IMR-90 (cell line): ENCODE results near the gene TRAPPC4. TPM values are rescaled to one million over a fixed set of nuclear protein-coding genes. Genes with fewer than 3 reads are reported as not detected.

Experiments used
- ATAC-seq: fragments of 200-7000 bp; cut with Tn5 transposase; 2 replicates; pipeline ENCODE4 v1.9.1; 2020; ENCODE audit warnings: low read depth, mild to moderate bottlenecking, moderate library complexity
- BruUV-seq: library from RNA; stranded (reverse); fragments of 400-500 nt; replicated peaks from 2 replicates; lab custom pipeline; 2021; lab: Mats Ljungman, UMichigan
- CTCF ChIA-PET: fragments of 300-600 bp; formaldehyde crosslinking; extraction: SDS; loops from one replicate; lab custom pipeline; 2021; ENCODE audit warnings: antibody characterized with exemption; lab: Yijun Ruan, JAX
- POLR2A ChIA-PET: fragments of 300-600 bp; sonication (Branson Sonifier 250); formaldehyde crosslinking; loops from one replicate; lab custom pipeline; 2022; ENCODE audit warnings: antibody characterized with exemption; ENCODE audit not compliant: unreplicated experiment; lab: Charles Lee
- DNase-seq: peaks from one replicate; pipeline ENCODE4 v3.0.0; 2013
- H2AFZ ChIP-seq: replicated peaks from 2 replicates; pipeline ENCODE3; 2013; ENCODE audit warnings: low read length, mild to moderate bottlenecking; ENCODE audit not compliant: poor library complexity
- H2AK5ac ChIP-seq: 2 replicates; pipeline ENCODE4 v1.6.1; 2013; ENCODE audit warnings: low read depth, low read length, inconsistent platforms
- H2AK9ac ChIP-seq: replicated peaks from 2 replicates; pipeline ENCODE3; 2013; ENCODE audit warnings: mild to moderate bottlenecking, low read depth, low read length, moderate library complexity; ENCODE audit not compliant: poor library complexity
- H2BK120ac ChIP-seq: 2 replicates; pipeline ENCODE4 v1.6.1; 2013; ENCODE audit warnings: low read depth, low read length, inconsistent platforms
- H2BK15ac ChIP-seq: 3 replicates; pipeline ENCODE4 v1.6.1; 2013; ENCODE audit warnings: low read depth, low read length, inconsistent platforms
- H2BK20ac ChIP-seq: 2 replicates; pipeline ENCODE4 v1.6.1; 2013; ENCODE audit warnings: low read depth, mild to moderate bottlenecking, inconsistent platforms, low read length, moderate library complexity
- H2BK5ac ChIP-seq: 2 replicates; pipeline ENCODE4 v1.6.1; 2013; ENCODE audit warnings: mild to moderate bottlenecking, low read depth, low read length, inconsistent platforms; ENCODE audit not compliant: poor library complexity, severe bottlenecking
- H3K14ac ChIP-seq: replicated peaks from 2 replicates; pipeline ENCODE4 v1.6.1; 2013; ENCODE audit warnings: low read depth, low read length, inconsistent platforms
- H3K18ac ChIP-seq: 2 replicates; pipeline ENCODE4 v1.6.1; 2013; ENCODE audit warnings: low read depth, low read length, control low read depth
- H3K23ac ChIP-seq: 2 replicates; pipeline ENCODE4 v1.6.1; 2013; ENCODE audit warnings: low read depth, low read length, inconsistent platforms
- H3K27ac ChIP-seq: 2 replicates; pipeline ENCODE4 v1.5.1; 2013; ENCODE audit warnings: mild to moderate bottlenecking, control low read depth, low read length; ENCODE audit not compliant: insufficient read depth
- H3K27me3 ChIP-seq: 2 replicates; pipeline ENCODE4 v1.6.1; 2013; ENCODE audit warnings: low read length; ENCODE audit not compliant: control insufficient read depth, insufficient read depth
- H3K36me3 ChIP-seq: 2 replicates; pipeline ENCODE4 v1.6.1; 2013; ENCODE audit warnings: low read length, mixed read lengths; ENCODE audit not compliant: control insufficient read depth, insufficient read depth
- H3K4ac ChIP-seq: 2 replicates; pipeline ENCODE4 v1.6.1; 2013; ENCODE audit warnings: low read depth, low read length, inconsistent platforms
- H3K4me1 ChIP-seq: 2 replicates; pipeline ENCODE4 v1.6.1; 2013; ENCODE audit warnings: low read length, mixed read lengths; ENCODE audit not compliant: control insufficient read depth, insufficient read depth
- H3K4me2 ChIP-seq: 2 replicates; pipeline ENCODE4 v1.6.1; 2013; ENCODE audit warnings: low read depth, mild to moderate bottlenecking, control low read depth, low read length, moderate library complexity
- H3K4me3 ChIP-seq: 2 replicates; pipeline ENCODE4 v1.5.1; 2013; ENCODE audit warnings: low read depth, mild to moderate bottlenecking, control low read depth, low read length, moderate library complexity; ENCODE audit not compliant: insufficient read depth
- H3K56ac ChIP-seq: 2 replicates; pipeline ENCODE4 v1.6.1; 2013; ENCODE audit warnings: low read length, inconsistent platforms; ENCODE audit not compliant: insufficient read depth; ENCODE audit errors: extremely low read depth
- H3K79me1 ChIP-seq, 2 experiments: 2 replicates each; pipeline ENCODE4 v1.6.1; 2013; ENCODE audit warnings: low read length in 2 of 2, inconsistent platforms in 1 of 2, low read depth in 1 of 2
- H3K9ac ChIP-seq: 2 replicates; pipeline ENCODE4 v1.6.1; 2013; ENCODE audit warnings: low read depth, low read length, control low read depth
- H3K9me1 ChIP-seq: 2 replicates; pipeline ENCODE4 v1.6.1; 2013; ENCODE audit warnings: low read length, inconsistent platforms; ENCODE audit not compliant: insufficient read depth
- H3K9me3 ChIP-seq: 2 replicates; pipeline ENCODE4 v1.6.1; 2013; ENCODE audit warnings: low read length; ENCODE audit not compliant: control insufficient read depth, insufficient read depth
- H4K20me1 ChIP-seq: 2 replicates; pipeline ENCODE4 v1.6.1; 2013; ENCODE audit warnings: low read length, inconsistent platforms; ENCODE audit not compliant: insufficient read depth
- H4K5ac ChIP-seq: 2 replicates; pipeline ENCODE4 v1.6.1; 2013; ENCODE audit warnings: mild to moderate bottlenecking, low read depth, low read length, control low read depth
- H4K8ac ChIP-seq, 2 experiments: 2 replicates each; pipeline ENCODE4 v1.6.1; 2013; ENCODE audit warnings: low read depth in 2 of 2, low read length in 2 of 2, control low read depth in 1 of 2, inconsistent platforms in 1 of 2
- H4K91ac ChIP-seq: 2 replicates; pipeline ENCODE4 v1.6.1; 2013; ENCODE audit warnings: low read depth, low read length, inconsistent platforms; ENCODE audit not compliant: insufficient read depth
- RAD21 ChIP-seq: IDR thresholded peaks from 2 replicates; pipeline ENCODE4 v1.6.1; 2012; ENCODE audit warnings: low read length, improper control_type of control experiment
- RCOR1 ChIP-seq: IDR thresholded peaks from 2 replicates; pipeline ENCODE4 v1.6.1; 2012; ENCODE audit warnings: mild to moderate bottlenecking, low read length, improper control_type of control experiment; ENCODE audit not compliant: insufficient replicate concordance
- RFX5 ChIP-seq: IDR thresholded peaks from 2 replicates; pipeline ENCODE4 v1.8.0; 2012; ENCODE audit warnings: low read depth, mild to moderate bottlenecking, low read length, moderate library complexity
- WGBS, 2 experiments: methylation state at CpG; one replicate each; pipeline versions ENCODE4 v1.1.5 to v1.1.7; 2013; ENCODE audit warnings: missing lambda C conversion rate in 2 of 2; ENCODE audit not compliant: insufficient read length in 1 of 2; ENCODE audit errors: extremely low coverage in 2 of 2; 5-methylcytosine and 5-hydroxymethylcytosine counted together
- dilution Hi-C: fragments of 300-500 bp; cut with HindIII; formaldehyde crosslinking; loops from one replicate; pipeline ENCODE4 v1.14.3; 2018; ENCODE audit warnings: low sequenced_read_pairs; ENCODE audit not compliant: unreplicated experiment
- in situ Hi-C: fragments of 300-500 bp; cut with MboI; formaldehyde crosslinking; loops from 3 replicates; pipeline ENCODE4 v1.14.3; 2019; ENCODE audit warnings: low sequenced_read_pairs, inconsistent platforms, mixed read lengths
- intact Hi-C: fragments of 100-400 bp; cut with micrococcal nuclease; formaldehyde crosslinking; loops from 2 replicates; pipeline ENCODE4 v1.10.0; 2022
- polyA plus RNA-seq, 3 experiments: library from polyadenylated mRNA; depleted of rRNA; stranded (reverse); fragments of >200 nt; gene quantifications; 2 replicates each; pipeline ENCODE4 v1.2.3, GENCODE V29; 2012; ENCODE audit warnings: low replicate concordance in 1 of 3
- total RNA-seq: library from RNA; depleted of rRNA; stranded (reverse); fragments of >200 nt; gene quantifications from 2 replicates; pipeline ENCODE4 v1.2.3, GENCODE V29; 2012
- TF ChIP-seq, protein P1 (sequence below): fragments of 150-350 bp; IDR thresholded peaks from 2 replicates; pipeline ENCODE4 v1.6.1; 2016; ENCODE audit warnings: low read depth, mild to moderate bottlenecking, low read length, moderate library complexity, borderline replicate concordance

TRAPPC4 gene
- total and polyA plus RNA-seq, 2 of the 4 experiments (the other 2 are of a cell fraction) = 102 to 162 TPM

DNA sequence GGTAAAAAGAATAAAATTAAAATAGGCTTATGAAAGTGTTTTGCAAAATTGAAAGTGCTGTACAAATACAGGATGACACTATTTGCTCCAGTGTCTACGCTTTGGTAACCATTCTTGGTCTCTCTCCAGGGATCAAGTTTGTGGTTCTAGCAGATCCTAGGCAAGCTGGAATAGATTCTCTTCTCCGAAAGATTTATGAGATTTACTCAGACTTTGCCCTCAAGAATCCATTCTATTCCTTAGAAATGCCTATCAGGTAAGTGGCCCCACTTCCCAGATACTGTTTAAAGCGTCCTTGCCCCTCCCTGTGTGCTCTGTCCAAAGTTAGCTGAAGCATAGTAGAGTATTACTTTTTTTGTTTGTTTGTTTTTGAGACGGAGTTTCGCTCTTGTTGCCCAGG lies 3.1 kb downstream of the TRAPPC4 start:
- POLR2A ChIA-PET = no interaction called here
- CTCF ChIA-PET = no interaction called here
- 90% methylated on average over 3 of the region's 5 CpGs; no CpG with 5 or more reads in 1 of the 2 experiments for WGBS, 2 experiments

More for the DNA sequence above, 3.1 kb downstream of the TRAPPC4 start:
- Histone ChIP-seq H3K14ac (no peak overlapping the region), H3K27me3 (no peaks in the 10 kb centered on the region), H2AK5ac (no peak overlapping the region), H4K5ac (no peak overlapping the region), H3K18ac (no peak overlapping the region), H3K9me3 (no peaks in the 10 kb centered on the region), H3K4ac (no peak overlapping the region), H3K9me1 (peaks cover 3% of the 10 kb centered on the region), H3K27ac (no peak overlapping the region), H2AFZ (no peak overlapping the region), H2BK120ac (no peak overlapping the region), H4K8ac (no peak overlapping the region), H2BK15ac (no peak overlapping the region), H3K4me2 (no peak overlapping the region), H2BK5ac (no peak overlapping the region), H3K9ac (no peak overlapping the region), H3K4me1 (peaks cover 5% of the 10 kb centered on the region), H4K91ac (no peak overlapping the region), H2AK9ac (no peak overlapping the region), H4K20me1 (peaks cover 21% of the 10 kb centered on the region), H2BK20ac (no peak overlapping the region), H3K36me3 (peaks cover 29% of the 10 kb centered on the region), H3K56ac (no peak overlapping the region), H3K4me3 (no peak overlapping the region), H3K23ac (no peak overlapping the region), H3K79me1 (peaks cover 19 to 55% of the 10 kb centered on the region in 2 experiments)
- in situ Hi-C loops = no loop called here
- intact Hi-C loops = no loop called here
- DNase-seq (no peak), ATAC-seq (no peak)
- TF ChIP-seq RCOR1 (no peak), RFX5 (no peak), RAD21 (no peak)
- TF ChIP-seq, protein P1, sequence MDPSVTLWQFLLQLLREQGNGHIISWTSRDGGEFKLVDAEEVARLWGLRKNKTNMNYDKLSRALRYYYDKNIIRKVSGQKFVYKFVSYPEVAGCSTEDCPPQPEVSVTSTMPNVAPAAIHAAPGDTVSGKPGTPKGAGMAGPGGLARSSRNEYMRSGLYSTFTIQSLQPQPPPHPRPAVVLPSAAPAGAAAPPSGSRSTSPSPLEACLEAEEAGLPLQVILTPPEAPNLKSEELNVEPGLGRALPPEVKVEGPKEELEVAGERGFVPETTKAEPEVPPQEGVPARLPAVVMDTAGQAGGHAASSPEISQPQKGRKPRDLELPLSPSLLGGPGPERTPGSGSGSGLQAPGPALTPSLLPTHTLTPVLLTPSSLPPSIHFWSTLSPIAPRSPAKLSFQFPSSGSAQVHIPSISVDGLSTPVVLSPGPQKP = no peak
- dilution Hi-C loops = no loop called here
- BruUV-seq = no TSS peak
